ENCODE data around the gene PAM16. TPM values are rescaled to one million over a fixed set of nuclear protein-coding genes. Genes with fewer than 3 reads are reported as not detected.
"Not testable (repeated sequence)": the region's sequence is repeated elsewhere in the genome, so short reads cannot be mapped to it uniquely, and the experiment has no call there.

PAM16 gene
- 10 to 100 TPM; 18.3 to 35.7 TPM for total RNA-seq
- polyA plus RNA-seq (ENCODE audit: insufficient read length in 2 of 2): 10 to 100 TPM; 41.2 to 55.3 TPM
- long read RNA-seq, donor 1, transcript PAM16-201 (5 exons, 587 nt): major isoform, 20 of 44 reads
- long read RNA-seq, donor 1, partial matches to known transcripts: 15 of 44 reads
- long read RNA-seq, donor 1, other reads (novel, unspliced or antisense): 0 of 44 reads
- long read RNA-seq, donor 2, transcript PAM16-201 (5 exons, 587 nt): major isoform, 11 of 17 reads
- long read RNA-seq, donor 2, partial matches to known transcripts: 0 of 17 reads
- long read RNA-seq, donor 2, other reads (novel, unspliced or antisense): 0 of 17 reads
- long read RNA-seq, donor 3, transcript PAM16-201 (5 exons, 587 nt): major isoform, 20 of 29 reads
- long read RNA-seq, donor 3, partial matches to known transcripts: 0 of 29 reads
- long read RNA-seq, donor 3, other reads (novel, unspliced or antisense): 0 of 29 reads
- long read RNA-seq, donor 4, transcript PAM16-201 (5 exons, 587 nt): major isoform, 34 of 61 reads
- long read RNA-seq, donor 4, transcript PAM16-206 (4 exons, 704 nt): minor isoform, 5 of 61 reads
- long read RNA-seq, donor 4, partial matches to known transcripts: 15 of 61 reads
- long read RNA-seq, donor 4, other reads (novel, unspliced or antisense): 0 of 61 reads

DNA sequence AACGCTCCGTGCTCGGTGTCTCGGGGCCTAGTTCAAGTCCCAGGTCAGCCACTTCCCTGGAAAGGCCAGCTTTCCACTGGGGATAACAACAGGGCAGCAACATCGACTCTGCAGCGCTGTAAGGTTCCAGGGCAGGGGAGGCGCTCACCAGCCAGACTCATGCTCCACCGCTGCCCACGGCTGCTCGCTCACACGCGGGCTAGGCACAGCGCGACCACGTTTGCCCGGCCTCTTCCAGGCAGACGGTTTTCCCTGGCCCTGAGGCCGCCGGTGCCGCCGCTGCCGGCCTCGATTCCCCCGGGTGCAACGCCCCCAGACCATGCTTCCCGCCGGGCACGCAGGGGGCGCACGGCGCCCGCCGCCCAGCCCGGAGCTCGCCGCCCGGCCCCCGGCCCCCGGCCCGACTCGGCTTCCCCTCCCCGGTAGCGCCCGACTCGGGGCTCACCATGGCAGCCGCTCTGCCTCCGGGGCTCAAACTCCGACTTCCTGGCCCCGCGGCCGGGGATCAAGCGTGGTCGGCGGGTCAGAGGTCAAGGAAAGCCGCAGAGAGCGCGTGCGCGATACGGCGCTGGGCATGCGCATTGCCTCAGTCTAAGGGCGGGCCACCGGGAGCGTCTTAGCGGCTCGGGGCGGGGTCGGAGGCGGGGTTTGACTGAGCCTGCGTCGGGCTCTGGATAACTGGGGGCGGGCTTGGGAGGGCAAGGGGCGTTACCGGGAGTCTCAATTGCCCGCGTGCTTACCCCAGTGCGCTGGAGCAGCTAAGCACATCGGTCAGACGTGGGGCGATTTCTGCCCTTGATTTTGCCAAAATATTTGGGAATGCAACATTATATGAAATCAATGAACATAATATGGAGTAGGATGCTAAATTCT, at the start of gene PAM16:
TSS of gene PAM16 (minus strand) at position 535 of the 873 bp plus-strand sequence. CDS start at position 448, 87 bp downstream.
- H3K27me3 ChIP-seq (ENCODE audit: control insufficient read depth, insufficient read depth, low read length): no peaks in the 10 kb centered on the region
- H3K27ac ChIP-seq (ENCODE audit: low read depth, low read length): peak within 1 kb of the TSS; percentile 57
- peaks cover 14% of the 10 kb centered on the region for H3K4me1 ChIP-seq (ENCODE audit: control insufficient read depth, insufficient read depth, low read length)
- peak within 1 kb of the TSS; percentile 66 for H3K4me3 ChIP-seq (ENCODE audit: low read depth, low read length)
- peaks cover 31% of the 10 kb centered on the region for H3K36me3 ChIP-seq (ENCODE audit: control insufficient read depth, insufficient read depth, low read length)
- peak; percentile 66 to 98 (median 93) for DNase-seq (ENCODE audit: low read depth in 4 of 6, low spot score in 6 of 6)
- H3K9me3 ChIP-seq (ENCODE audit: control insufficient read depth, insufficient read depth, low read length): no peaks in the 10 kb centered on the region
- under 1% methylated on average over 78 of the region's 81 CpGs for WGBS (ENCODE audit: insufficient coverage)

DNA sequence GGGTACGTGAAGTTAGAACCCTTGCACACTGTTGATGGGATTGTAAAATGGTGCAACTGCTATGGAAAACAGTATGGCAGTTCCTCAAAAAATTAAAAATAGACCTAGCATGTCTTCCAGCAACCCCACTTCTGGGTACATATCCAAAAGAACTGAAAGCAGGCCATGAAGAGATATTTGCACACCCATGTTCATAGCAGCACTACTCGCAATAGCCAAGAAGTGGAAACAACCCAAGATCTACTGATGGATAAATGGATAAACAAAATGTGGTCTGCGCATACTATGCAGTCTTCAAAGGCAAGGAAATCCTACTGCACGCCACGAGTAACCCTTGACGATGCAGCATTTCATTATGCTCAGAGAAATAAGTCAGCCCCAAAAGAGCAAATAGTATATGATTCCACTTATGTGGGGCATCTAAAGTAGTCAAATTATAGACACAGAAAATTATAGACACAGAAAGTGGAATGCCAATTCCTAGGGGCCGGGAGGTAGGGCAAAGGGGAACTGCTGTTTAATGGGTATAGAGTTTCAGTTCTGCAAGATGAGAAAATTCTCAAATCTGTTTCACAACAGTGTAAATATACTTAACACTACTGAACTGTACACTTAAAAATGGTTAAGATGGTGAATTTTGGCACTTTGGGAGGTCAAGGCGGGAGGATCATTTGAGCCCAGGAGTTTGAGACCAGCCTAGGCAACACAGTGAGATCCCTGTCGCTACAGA, 48.0 kb upstream of the PAM16 start:
- WGBS (ENCODE audit: insufficient coverage): 95% methylated on average over 2 of the region's 9 CpGs
- H3K36me3 ChIP-seq (ENCODE audit: control insufficient read depth, insufficient read depth, low read length): peaks cover 57% of the 10 kb centered on the region

DNA sequence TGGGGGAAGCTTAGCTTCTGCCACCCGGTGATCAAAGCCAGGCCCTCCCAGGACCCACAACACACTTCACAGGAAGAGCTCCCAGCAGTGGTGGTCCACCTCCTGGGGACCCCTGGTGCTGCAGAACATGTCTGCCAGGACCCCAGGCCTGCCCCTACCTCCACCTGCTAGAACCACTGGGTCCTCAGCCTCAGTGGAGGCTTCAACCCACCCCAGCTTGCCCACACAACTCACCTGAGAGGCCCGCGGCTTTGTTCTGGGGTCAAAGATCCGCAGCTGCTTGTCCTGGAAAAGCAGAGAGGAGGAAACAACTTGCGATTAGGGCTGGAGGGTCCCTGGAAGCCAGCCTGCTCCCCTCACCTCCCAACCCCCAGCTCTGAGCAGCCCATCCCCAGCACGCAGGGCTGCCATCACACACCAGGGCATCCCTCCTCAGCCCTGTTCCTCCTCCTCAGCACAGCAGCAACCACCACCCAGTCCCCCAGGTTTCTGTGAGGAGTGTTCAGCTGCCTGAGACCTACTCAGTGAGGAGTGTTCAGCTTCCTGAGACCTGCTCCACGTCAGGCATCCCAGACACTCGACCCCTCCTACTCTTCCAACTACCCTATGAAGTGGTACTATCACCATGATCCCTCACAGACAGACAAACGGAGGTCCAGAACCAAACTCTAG, 44.1 kb upstream of the PAM16 start:
- Histone ChIP-seq H3K9me3 (ENCODE audit: control insufficient read depth, insufficient read depth, low read length) (no peaks in the 10 kb centered on the region), H3K4me3 (ENCODE audit: low read depth, low read length) (no peak overlapping the region), H3K27ac (ENCODE audit: low read depth, low read length) (no peak overlapping the region), H3K36me3 (ENCODE audit: control insufficient read depth, insufficient read depth, low read length) (peaks cover 65% of the 10 kb centered on the region), H3K4me1 (ENCODE audit: control insufficient read depth, insufficient read depth, low read length) (peaks cover 19% of the 10 kb centered on the region), H3K27me3 (ENCODE audit: control insufficient read depth, insufficient read depth, low read length) (no peaks in the 10 kb centered on the region)
- 82% methylated on average over 9 of the region's 9 CpGs for WGBS (ENCODE audit: insufficient coverage)
- DNase-seq (ENCODE audit: low read depth in 4 of 6, low spot score in 6 of 6): no peak

More for the DNA sequence above, 48.0 kb upstream of the PAM16 start:
- H3K4me1 ChIP-seq (ENCODE audit: control insufficient read depth, insufficient read depth, low read length): peaks cover 9% of the 10 kb centered on the region
- DNase-seq (ENCODE audit: low read depth in 4 of 6, low spot score in 6 of 6): peak in 1 of 6 donors; percentile 87
- H3K9me3 ChIP-seq (ENCODE audit: control insufficient read depth, insufficient read depth, low read length): no peaks in the 10 kb centered on the region
- H3K27ac ChIP-seq (ENCODE audit: low read depth, low read length): no peak overlapping the region
- H3K4me3 ChIP-seq (ENCODE audit: low read depth, low read length): no peak overlapping the region
- no peaks in the 10 kb centered on the region for H3K27me3 ChIP-seq (ENCODE audit: control insufficient read depth, insufficient read depth, low read length)

GRCh38 chr16:4393850-4394249, 42.7 kb upstream of the PAM16 start:
- not testable (repeated sequence) for DNase-seq (ENCODE audit: low read depth in 4 of 6, low spot score in 6 of 6); H3K9me3 ChIP-seq (ENCODE audit: control insufficient read depth, insufficient read depth, low read length); H3K4me3 ChIP-seq (ENCODE audit: low read depth, low read length); H3K27ac ChIP-seq (ENCODE audit: low read depth, low read length); H3K27me3 ChIP-seq (ENCODE audit: control insufficient read depth, insufficient read depth, low read length)
- peaks cover 79% of the 10 kb centered on the region for H3K36me3 ChIP-seq (ENCODE audit: control insufficient read depth, insufficient read depth, low read length)
- WGBS (ENCODE audit: insufficient coverage): 94% methylated on average over 11 of the region's 15 CpGs
- peaks cover 27% of the 10 kb centered on the region for H3K4me1 ChIP-seq (ENCODE audit: control insufficient read depth, insufficient read depth, low read length)

DNA sequence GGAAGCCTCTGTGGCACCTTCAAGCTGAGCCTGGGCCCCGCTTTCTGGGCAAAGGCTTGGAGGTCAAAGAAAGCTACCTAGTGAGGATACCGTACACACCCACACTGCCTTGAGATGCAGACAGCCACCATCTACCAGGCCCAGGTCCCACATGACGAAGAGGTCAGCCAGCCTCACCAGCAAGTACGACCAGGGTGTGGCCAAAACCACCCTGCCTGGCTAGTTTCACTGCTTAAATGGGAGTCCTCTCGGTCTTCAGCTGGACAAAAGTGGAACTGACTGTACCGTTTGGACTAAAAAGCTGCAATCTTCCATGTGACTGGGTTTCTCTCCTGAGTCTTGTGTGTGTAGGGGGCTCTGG, 42.1 kb upstream of the PAM16 start:
- Histone ChIP-seq H3K36me3 (ENCODE audit: control insufficient read depth, insufficient read depth, low read length) (peaks cover 84% of the 10 kb centered on the region), H3K9me3 (ENCODE audit: control insufficient read depth, insufficient read depth, low read length) (no peaks in the 10 kb centered on the region), H3K27me3 (ENCODE audit: control insufficient read depth, insufficient read depth, low read length) (no peaks in the 10 kb centered on the region), H3K4me1 (ENCODE audit: control insufficient read depth, insufficient read depth, low read length) (peaks cover 27% of the 10 kb centered on the region), H3K4me3 (ENCODE audit: low read depth, low read length) (no peak overlapping the region), H3K27ac (ENCODE audit: low read depth, low read length) (peak overlapping the region; percentile 67)
- no peak for DNase-seq (ENCODE audit: low read depth in 4 of 6, low spot score in 6 of 6)
- 81% methylated on average over 6 of the region's 6 CpGs for WGBS (ENCODE audit: insufficient coverage)

DNA sequence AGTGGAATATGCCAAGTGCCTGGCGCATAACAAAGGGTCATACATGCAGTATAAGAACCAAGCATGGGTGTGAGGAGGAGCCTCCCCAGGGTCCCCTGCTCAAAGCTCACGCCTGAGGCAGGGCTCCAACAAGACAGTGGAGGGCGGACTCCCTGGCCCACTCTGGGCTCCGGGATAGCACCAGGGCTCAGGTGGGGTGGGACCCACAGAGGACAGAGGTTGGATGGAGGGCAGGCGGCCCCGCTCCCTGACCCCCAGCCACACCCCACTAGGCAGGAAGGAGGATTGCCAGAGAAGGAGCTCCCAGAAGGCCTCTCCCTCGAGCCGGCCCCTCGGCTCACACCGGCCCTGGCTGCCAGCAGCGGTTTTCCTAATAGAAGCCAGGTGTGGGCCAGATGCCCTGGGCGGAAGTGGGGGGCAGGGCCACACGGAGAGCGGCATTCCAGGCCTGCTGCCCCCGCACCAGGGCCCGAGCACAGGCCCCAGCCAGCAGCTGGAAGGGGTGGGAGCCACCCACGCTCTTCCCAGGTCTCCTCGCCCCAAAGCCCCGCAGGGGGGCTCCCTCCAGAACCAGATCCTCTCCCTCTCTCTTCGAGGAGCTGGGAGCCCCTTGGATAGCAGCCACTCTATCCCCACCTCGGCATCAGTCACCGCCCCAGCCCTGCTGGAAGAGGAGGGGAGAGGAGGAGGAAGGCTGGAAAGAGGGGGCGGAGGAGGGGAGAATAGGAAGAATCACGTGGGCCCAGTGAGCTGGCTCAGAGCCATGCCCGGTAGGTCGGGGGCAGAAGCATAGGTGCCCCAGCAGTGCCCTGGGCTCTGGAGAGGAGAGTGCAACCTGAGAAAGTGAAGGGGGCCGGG, 41.5 kb upstream of the PAM16 start:
- Histone ChIP-seq H3K4me1 (ENCODE audit: control insufficient read depth, insufficient read depth, low read length) (peaks cover 27% of the 10 kb centered on the region), H3K27me3 (ENCODE audit: control insufficient read depth, insufficient read depth, low read length) (no peaks in the 10 kb centered on the region), H3K4me3 (ENCODE audit: low read depth, low read length) (no peak overlapping the region), H3K27ac (ENCODE audit: low read depth, low read length) (peak overlapping the region; percentile 67), H3K36me3 (ENCODE audit: control insufficient read depth, insufficient read depth, low read length) (peaks cover 86% of the 10 kb centered on the region), H3K9me3 (ENCODE audit: control insufficient read depth, insufficient read depth, low read length) (no peaks in the 10 kb centered on the region)
- WGBS (ENCODE audit: insufficient coverage): 46% methylated on average over 22 of the region's 27 CpGs
- peak in 1 of 6 donors; percentile 37 for DNase-seq (ENCODE audit: low read depth in 4 of 6, low spot score in 6 of 6)

GRCh38 chr16:4391631-4392381, 40.7 kb upstream of the PAM16 start:
- Histone ChIP-seq H3K4me1 (ENCODE audit: control insufficient read depth, insufficient read depth, low read length) (peaks cover 27% of the 10 kb centered on the region), H3K27me3 (ENCODE audit: control insufficient read depth, insufficient read depth, low read length) (no peaks in the 10 kb centered on the region), H3K27ac (ENCODE audit: low read depth, low read length) (no peak overlapping the region), H3K4me3 (ENCODE audit: low read depth, low read length) (no peak overlapping the region), H3K9me3 (ENCODE audit: control insufficient read depth, insufficient read depth, low read length) (no peaks in the 10 kb centered on the region), H3K36me3 (ENCODE audit: control insufficient read depth, insufficient read depth, low read length) (peaks cover 89% of the 10 kb centered on the region)
- no peak for DNase-seq (ENCODE audit: low read depth in 4 of 6, low spot score in 6 of 6)
- 60% methylated on average over 19 of the region's 22 CpGs for WGBS (ENCODE audit: insufficient coverage)
